Activated CD8-positive, alpha-beta memory T cell treated with anti-CD3 and anti-CD28 coated beads, Interleukin-2, amount 50 U/mL, for 48 hours (primary cell): ENCODE data around the gene ENDOV.

Experiments
- DNase-seq: peaks from one replicate; pipeline ENCODE4 v3.0.0-alpha.2; 2020

The ENDOV gene

DNA sequence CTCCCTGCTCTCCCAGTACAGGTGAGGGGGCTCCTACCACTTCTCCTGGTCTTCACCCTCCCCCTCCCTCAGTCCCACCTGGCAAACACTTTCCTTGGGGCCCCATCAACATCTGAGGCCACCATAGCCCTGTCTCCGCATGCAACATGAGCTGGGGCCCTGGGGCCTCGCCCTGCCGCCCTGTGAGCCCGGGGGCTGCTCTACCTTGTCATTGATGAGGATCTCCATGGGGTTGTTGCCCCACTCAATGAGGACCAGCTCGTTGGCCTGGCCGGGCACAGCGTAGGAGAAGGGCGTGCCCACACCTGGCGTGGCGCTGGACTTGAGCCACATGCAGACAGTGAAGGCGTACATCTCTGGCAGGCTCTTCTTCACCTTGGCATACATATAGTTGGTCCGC, 58.0 kb downstream of the ENDOV start:
- no peak for DNase-seq

DNA sequence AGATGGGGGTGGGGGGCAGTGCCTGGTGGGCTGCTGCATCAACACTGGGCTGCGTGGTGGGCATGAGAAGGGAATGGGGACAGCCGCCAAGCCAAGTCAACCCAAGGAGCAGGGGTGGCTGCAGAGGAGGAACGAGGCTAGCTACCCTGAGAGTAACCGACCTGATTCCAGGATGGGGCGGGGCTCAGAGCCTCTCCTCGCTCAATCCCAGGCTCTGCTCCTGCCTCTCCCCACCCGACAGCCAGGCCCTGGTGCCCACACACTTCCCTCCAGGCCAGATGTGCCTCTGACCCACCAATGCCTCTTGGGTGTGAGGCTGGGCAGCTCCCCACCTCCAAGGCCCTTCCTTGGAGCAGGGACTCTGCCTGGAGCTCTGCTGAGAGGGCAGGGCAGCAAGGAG, 58.7 kb downstream of the ENDOV start:
- DNase-seq: no peak

GRCh38 chr17:80474231-80474960, 59.4 kb downstream of the ENDOV start:
- DNase-seq: no peak

- DNase-seq: no peak
These were observed 60.3 kb downstream of the ENDOV start for GRCh38 chr17:80474961-80475909.

- DNase-seq: no peak
These were observed 61.2 kb downstream of the ENDOV start, which contains the start of gene NPTX1 for GRCh38 chr17:80475910-80476876. NPTX1 (minus strand) TSS chr17:80476607; CDS start chr17:80476446, 161 bp downstream.

GRCh38 chr17:80476877-80477646, 62.1 kb downstream of the ENDOV start:
- DNase-seq: no peak

DNA sequence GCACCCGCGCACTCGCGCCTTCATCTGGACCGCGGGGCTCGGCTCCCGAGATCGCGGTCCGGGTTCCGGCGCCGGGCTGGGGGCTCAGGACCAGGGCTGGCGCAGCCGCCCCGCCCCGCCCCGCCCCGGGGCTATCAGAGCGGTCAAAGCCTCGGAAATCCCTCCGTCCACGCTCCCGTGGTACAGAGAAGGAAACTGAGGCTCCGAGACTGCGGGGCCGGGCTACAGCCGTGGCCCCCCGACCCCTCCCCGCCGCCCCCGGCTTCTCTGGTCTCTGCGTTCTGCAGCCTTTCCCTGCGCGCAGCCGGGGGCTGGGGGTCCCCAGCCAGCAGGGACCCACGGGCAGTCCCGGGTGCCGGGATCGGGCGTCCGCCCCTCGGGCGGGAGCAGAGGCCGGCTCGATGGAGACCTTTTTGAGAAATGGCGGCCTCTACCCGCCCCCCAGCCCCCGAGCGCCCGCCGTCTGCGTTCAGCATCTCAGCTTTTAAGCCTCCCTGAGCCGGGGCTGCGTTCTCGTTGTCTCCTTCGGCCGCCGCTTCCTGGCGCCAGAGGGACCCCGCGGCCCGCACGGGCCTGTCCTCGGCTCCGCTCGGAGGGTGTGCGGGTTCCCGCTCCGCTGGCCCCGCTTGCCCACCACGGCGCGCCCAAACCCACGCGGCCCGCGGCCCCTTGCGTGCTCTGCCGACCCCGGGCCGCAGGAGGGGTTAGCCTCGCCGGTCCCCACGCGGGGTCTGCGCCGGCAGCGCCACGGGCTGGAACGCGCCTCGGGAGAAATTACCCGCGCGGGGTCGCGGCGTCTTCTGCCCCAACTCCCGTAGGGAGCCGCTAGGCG, 62.9 kb downstream of the ENDOV start:
- peak; percentile 74 for DNase-seq

- DNase-seq: no peak
These were observed 63.7 kb downstream of the ENDOV start for GRCh38 chr17:80478487-80479245.

- DNase-seq: no peak
These were observed 64.2 kb downstream of the ENDOV start for GRCh38 chr17:80479246-80479566.

GRCh38 chr17:80480248-80480647, 65.3 kb downstream of the ENDOV start:
- DNase-seq: no peak

DNA sequence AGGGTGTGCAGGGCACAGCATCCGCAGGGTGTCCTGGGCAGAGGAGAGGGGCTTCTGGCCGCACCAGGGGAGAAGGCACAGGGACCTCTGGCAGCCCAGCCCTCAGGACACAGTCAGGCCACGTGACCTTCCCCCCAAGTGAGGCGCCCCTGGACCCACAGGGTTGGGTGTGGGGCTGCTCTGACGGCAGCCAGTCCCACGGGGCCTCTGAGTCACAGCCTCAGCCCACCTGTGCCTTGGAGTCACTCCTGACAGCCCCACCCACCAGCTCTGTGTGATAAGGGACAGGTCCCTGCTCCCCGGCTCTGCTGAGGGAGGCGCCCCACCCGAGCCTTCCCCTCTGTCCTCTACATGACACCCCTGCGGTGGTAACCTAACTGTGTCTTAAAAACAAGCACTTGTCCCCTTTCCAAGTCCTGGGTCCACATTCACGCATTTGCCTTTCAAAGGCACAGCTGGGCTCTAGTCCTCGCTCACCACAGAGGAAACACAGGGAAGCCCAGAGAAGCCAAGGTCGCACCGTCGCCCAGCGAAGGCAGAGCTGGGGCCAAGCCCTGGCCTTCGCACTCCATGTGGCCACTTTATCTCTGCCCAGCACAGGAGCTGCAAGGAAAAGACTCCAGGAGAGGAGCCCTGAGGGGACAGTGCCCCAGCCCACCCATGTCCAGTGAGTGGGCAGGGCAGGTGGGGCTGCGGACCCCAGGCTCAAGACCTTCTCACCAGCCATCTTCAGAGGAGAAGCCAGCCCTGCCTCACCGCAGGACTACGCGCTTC, 66.5 kb downstream of the ENDOV start:
- DNase-seq: no peak

GRCh38 chr17:80482058-80482318, 67.0 kb downstream of the ENDOV start:
- no peak for DNase-seq

- no peak for DNase-seq
These were observed 67.8 kb downstream of the ENDOV start for GRCh38 chr17:80482555-80483308.

DNA sequence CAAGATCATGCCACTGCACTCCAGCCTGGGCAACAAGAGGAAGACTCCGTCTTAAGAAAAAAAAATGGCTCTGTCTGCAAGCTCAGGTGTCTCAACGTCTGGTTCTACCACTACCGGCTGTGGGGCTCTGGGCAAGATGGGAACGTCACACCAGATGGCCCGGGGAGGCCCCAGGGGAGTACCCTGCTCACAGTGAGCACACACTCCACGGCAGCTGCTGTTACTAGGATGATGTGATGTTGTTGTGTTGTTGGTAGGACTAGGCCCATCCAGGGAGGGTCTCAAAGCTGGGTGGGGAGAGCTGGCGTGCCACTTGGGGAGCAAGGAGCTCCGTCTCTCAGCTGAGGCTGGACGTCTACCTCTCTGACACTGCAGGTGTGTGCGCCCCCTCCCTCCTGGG, 70.9 kb downstream of the ENDOV start:
- DNase-seq: no peak

- no peak for DNase-seq
These were observed 71.7 kb downstream of the ENDOV start for GRCh38 chr17:80486692-80487091.

GRCh38 chr17:80487511-80487910, 72.5 kb downstream of the ENDOV start:
- DNase-seq: no peak
